Upper lobe of left lung (tissue), 4 donors: ENCODE results near the gene NKX2-8.

Experiments used
- POLR2A ChIP-seq, 4 donors: fragments of 450-650 bp; IDR thresholded peaks; one replicate each; pipeline ENCODE4 v1.5.1; 2016 to 2017; ENCODE audit warnings: antibody characterized with exemption in 4 of 4, mild to moderate bottlenecking in 2 of 4
- POLR2AphosphoS5 ChIP-seq, 2 donors: sonication (generic); formaldehyde crosslinking; IDR thresholded peaks; one replicate each; pipeline ENCODE4 v1.5.1; 2017; ENCODE audit warnings: antibody characterized with exemption in 2 of 2
- TF ChIP-seq, protein P1 (sequence below), 6 experiments: fragments of 450-650 bp in 4 of 6; fragments of 200-600 bp in 2 of 6; sonication (generic) in 2 of 6; IDR thresholded peaks; one replicate each; pipeline ENCODE4 v1.5.1; 2016 to 2019; ENCODE audit warnings: antibody characterized with exemption in 6 of 6

DNA sequence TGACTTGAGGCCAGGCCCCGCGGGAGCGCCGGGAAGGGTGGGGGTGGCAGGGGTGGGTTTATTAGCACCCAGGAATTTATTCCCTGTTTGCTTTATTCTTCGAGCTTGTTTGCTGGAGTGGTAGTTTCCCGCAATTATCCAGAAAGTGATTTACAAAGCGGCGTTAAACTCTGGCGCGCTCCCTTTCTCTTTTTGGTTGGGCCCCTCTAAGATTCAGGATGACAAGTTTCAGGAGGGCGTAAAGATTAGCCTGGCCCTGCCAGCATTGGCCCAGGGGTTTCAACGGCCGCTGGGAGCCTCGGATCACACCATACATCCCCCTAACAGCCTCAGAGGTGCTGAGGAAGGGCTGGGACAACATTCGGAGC lies 444 bp upstream of the NKX2-8 start:
- TF ChIP-seq POLR2A (IDR thresholded peaks at IDR 0.05): no peak
- TF ChIP-seq POLR2AphosphoS5 (IDR thresholded peaks at IDR 0.05): no peak
- TF ChIP-seq, protein P1, sequence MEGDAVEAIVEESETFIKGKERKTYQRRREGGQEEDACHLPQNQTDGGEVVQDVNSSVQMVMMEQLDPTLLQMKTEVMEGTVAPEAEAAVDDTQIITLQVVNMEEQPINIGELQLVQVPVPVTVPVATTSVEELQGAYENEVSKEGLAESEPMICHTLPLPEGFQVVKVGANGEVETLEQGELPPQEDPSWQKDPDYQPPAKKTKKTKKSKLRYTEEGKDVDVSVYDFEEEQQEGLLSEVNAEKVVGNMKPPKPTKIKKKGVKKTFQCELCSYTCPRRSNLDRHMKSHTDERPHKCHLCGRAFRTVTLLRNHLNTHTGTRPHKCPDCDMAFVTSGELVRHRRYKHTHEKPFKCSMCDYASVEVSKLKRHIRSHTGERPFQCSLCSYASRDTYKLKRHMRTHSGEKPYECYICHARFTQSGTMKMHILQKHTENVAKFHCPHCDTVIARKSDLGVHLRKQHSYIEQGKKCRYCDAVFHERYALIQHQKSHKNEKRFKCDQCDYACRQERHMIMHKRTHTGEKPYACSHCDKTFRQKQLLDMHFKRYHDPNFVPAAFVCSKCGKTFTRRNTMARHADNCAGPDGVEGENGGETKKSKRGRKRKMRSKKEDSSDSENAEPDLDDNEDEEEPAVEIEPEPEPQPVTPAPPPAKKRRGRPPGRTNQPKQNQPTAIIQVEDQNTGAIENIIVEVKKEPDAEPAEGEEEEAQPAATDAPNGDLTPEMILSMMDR (IDR thresholded peaks at IDR 0.05): no peak
